Effector memory CD4-positive, alpha-beta T cell (primary cell): Measurements from ENCODE around the gene DBF4B.
"Not testable (repeated sequence)": the region's sequence is repeated elsewhere in the genome, so short reads cannot be mapped to it uniquely, and the experiment has no call there.

Source experiments
- DNase-seq, 3 donors: peaks; one replicate each; pipeline ENCODE4 v3.0.0-alpha.2; 2020
- H3K27ac ChIP-seq: 2 replicates; pipeline ENCODE4 v1.7.0; 2013; ENCODE audit warnings: mild to moderate bottlenecking, low read length, moderate library complexity; ENCODE audit not compliant: insufficient read depth, poor library complexity, severe bottlenecking
- H3K27me3 ChIP-seq: replicated peaks from 2 replicates; pipeline ENCODE4 v1.7.0; 2013; ENCODE audit warnings: mild to moderate bottlenecking, low read length; ENCODE audit not compliant: insufficient read depth, control insufficient read depth, poor library complexity, severe bottlenecking
- H3K36me3 ChIP-seq: 2 replicates; pipeline ENCODE4 v1.7.0; 2013; ENCODE audit warnings: mild to moderate bottlenecking, low read length, moderate library complexity; ENCODE audit not compliant: control insufficient read depth, insufficient read depth
- H3K4me1 ChIP-seq: 2 replicates; pipeline ENCODE4 v1.7.0; 2013; ENCODE audit warnings: low read length, mild to moderate bottlenecking; ENCODE audit not compliant: control insufficient read depth, insufficient read depth, poor library complexity, severe bottlenecking
- H3K4me3 ChIP-seq: 2 replicates; pipeline ENCODE4 v1.7.0; 2013; ENCODE audit warnings: low read length, low read depth, mild to moderate bottlenecking; ENCODE audit not compliant: insufficient read depth, poor library complexity, severe bottlenecking
- H3K9me3 ChIP-seq: 2 replicates; pipeline ENCODE4 v1.7.0; 2013; ENCODE audit warnings: mild to moderate bottlenecking, low read length, moderate library complexity; ENCODE audit not compliant: control insufficient read depth

DBF4B gene

GRCh38 chr17:44687756-44688155, 20.7 kb upstream of the DBF4B start:
- no peak for DNase-seq
- H3K4me1 ChIP-seq = peaks cover 13% of the 10 kb centered on the region
- no peak overlapping the region for H3K27ac ChIP-seq
- H3K4me3 ChIP-seq = no peak overlapping the region
- no peaks in the 10 kb centered on the region for H3K9me3 ChIP-seq
- H3K36me3 ChIP-seq = peaks cover 12% of the 10 kb centered on the region
- no peaks in the 10 kb centered on the region for H3K27me3 ChIP-seq

GRCh38 chr17:44688200-44688599, 20.3 kb upstream of the DBF4B start:
- Histone ChIP-seq H3K27ac (no peak overlapping the region), H3K36me3 (peaks cover 8% of the 10 kb centered on the region), H3K27me3 (no peaks in the 10 kb centered on the region), H3K9me3 (no peaks in the 10 kb centered on the region), H3K4me1 (peaks cover 13% of the 10 kb centered on the region), H3K4me3 (no peak overlapping the region)
- DNase-seq = no peak

- peaks cover 13% of the 10 kb centered on the region for H3K4me1 ChIP-seq
- peaks cover under 1% of the 10 kb centered on the region for H3K36me3 ChIP-seq
- H3K27me3 ChIP-seq = no peaks in the 10 kb centered on the region
- H3K27ac ChIP-seq = peak overlapping the region; percentile 79
- peak overlapping the region; percentile 99 for H3K4me3 ChIP-seq
- DNase-seq = no peak
- no peaks in the 10 kb centered on the region for H3K9me3 ChIP-seq
Measured at GRCh38 chr17:44688675-44689476, 19.6 kb upstream of the DBF4B start.

- H3K4me3 ChIP-seq = peak within 1 kb of the TSS; percentile 99
- peaks cover 13% of the 10 kb centered on the region for H3K4me1 ChIP-seq
- peak within 1 kb of the TSS; percentile 79 for H3K27ac ChIP-seq
- DNase-seq = peak; percentile 81 to 86 (median 85)
- no peaks in the 10 kb centered on the region for H3K36me3 ChIP-seq
- H3K9me3 ChIP-seq = no peaks in the 10 kb centered on the region
- H3K27me3 ChIP-seq = no peaks in the 10 kb centered on the region
Measured at GRCh38 chr17:44689477-44690217, 18.8 kb upstream of the DBF4B start, which contains the start of gene CCDC43. TSS of gene CCDC43 (minus strand) at chr17:44689776. CDS start at chr17:44689753, 23 bp downstream.

GRCh38 chr17:44690746-44691306, 17.6 kb upstream of the DBF4B start:
- H3K36me3 ChIP-seq, H3K4me3 ChIP-seq, H3K27me3 ChIP-seq, DNase-seq, H3K27ac ChIP-seq, H3K9me3 ChIP-seq: not testable (repeated sequence)
- H3K4me1 ChIP-seq = peaks cover 13% of the 10 kb centered on the region

GRCh38 chr17:44693609-44694008, 14.9 kb upstream of the DBF4B start:
- no peaks in the 10 kb centered on the region for H3K27me3 ChIP-seq
- H3K36me3 ChIP-seq = no peaks in the 10 kb centered on the region
- peaks cover 12% of the 10 kb centered on the region for H3K4me1 ChIP-seq
- no peaks in the 10 kb centered on the region for H3K9me3 ChIP-seq
- no peak overlapping the region for H3K27ac ChIP-seq
- no peak for DNase-seq
- no peak overlapping the region for H3K4me3 ChIP-seq

GRCh38 chr17:44700288-44700687, 8.2 kb upstream of the DBF4B start:
- H3K4me1 ChIP-seq, H3K36me3 ChIP-seq: not testable (repeated sequence)

GRCh38 chr17:44707755-44708400, 587 bp upstream of the DBF4B start:
- Histone ChIP-seq H3K4me1 (peaks cover 3% of the 10 kb centered on the region), H3K36me3 (no peaks in the 10 kb centered on the region), H3K27me3 (no peaks in the 10 kb centered on the region), H3K4me3 (peak overlapping the region; percentile 98), H3K27ac (peak overlapping the region; percentile 56), H3K9me3 (no peaks in the 10 kb centered on the region)
- no peak for DNase-seq

More at GRCh38 chr17:44700288-44700687, 8.2 kb upstream of the DBF4B start:
- DNase-seq, H3K4me3 ChIP-seq, H3K27ac ChIP-seq, H3K9me3 ChIP-seq, H3K27me3 ChIP-seq: not testable (repeated sequence)

- no peaks in the 10 kb centered on the region for H3K9me3 ChIP-seq
- no peak overlapping the region for H3K4me3 ChIP-seq
- H3K4me1 ChIP-seq = no peaks in the 10 kb centered on the region
- no peaks in the 10 kb centered on the region for H3K27me3 ChIP-seq
- H3K36me3 ChIP-seq = peaks cover 4% of the 10 kb centered on the region
- DNase-seq = no peak
- no peak overlapping the region for H3K27ac ChIP-seq
Measured at GRCh38 chr17:44719444-44719843, 11.0 kb downstream of the DBF4B start.
